BE2C (cell line): ENCODE results near the gene NME5.
A peak's percentile ranks its signal among the peaks of the same experiment; 100 is the strongest.

Experiments used
- DNase-seq: peaks from one replicate; pipeline ENCODE4 v3.0.0-alpha.2; 2020
- H3K27me3 ChIP-seq: fragments of 250-450 bp; sonication (Bioruptor Pico); 2 replicates; pipeline ENCODE4 v1.5.1; 2020; ENCODE audit warnings: mild to moderate bottlenecking
- H3K36me3 ChIP-seq: fragments of 250-450 bp; sonication (Bioruptor Pico); 2 replicates; pipeline ENCODE4 v1.5.1; 2020; ENCODE audit warnings: mild to moderate bottlenecking
- H3K4me1 ChIP-seq: fragments of 250-450 bp; sonication (Bioruptor Pico); 2 replicates; pipeline ENCODE4 v1.5.1; 2020
- H3K4me3 ChIP-seq: 2 replicates; pipeline ENCODE4 v1.5.1; 2011; ENCODE audit warnings: low read depth, low read length
- H3K9me3 ChIP-seq: fragments of 250-450 bp; sonication (Bioruptor Pico); 2 replicates; pipeline ENCODE4 v1.5.1; 2020
- TF ChIP-seq, protein P1 (sequence below): IDR thresholded peaks from 2 replicates; pipeline ENCODE4 v1.5.1; 2012; ENCODE audit warnings: mild to moderate bottlenecking, low read depth, low read length

The NME5 gene

DNA sequence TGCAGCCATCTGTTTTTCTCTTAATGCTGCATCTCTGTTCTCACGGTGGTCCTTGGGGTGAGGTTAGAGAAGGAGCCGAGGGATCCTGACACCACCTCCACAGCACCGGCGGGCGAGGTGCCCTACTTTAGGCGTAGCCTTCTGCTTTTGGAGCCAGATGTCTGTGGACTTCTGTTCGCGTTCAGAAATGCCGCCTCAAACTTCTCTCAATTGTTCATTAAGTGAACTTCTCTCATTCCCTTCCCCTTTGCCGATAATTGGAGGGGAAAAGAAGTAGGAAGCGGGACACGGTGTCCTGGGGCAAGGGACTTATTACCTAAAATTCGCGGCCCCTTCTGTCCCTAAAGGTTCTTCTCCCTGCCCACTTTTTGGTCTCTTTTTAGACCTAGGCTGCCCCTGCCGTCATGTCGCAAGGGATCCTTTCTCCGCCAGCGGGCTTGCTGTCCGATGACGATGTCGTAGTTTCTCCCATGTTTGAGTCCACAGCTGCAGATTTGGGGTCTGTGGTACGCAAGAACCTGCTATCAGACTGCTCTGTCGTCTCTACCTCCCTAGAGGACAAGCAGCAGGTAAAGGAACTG is 40.1 kb upstream of the NME5 start:
- no peaks in the 10 kb centered on the region for H3K4me1 ChIP-seq
- H3K9me3 ChIP-seq = no peaks in the 10 kb centered on the region
- peaks cover 51% of the 10 kb centered on the region for H3K36me3 ChIP-seq
- DNase-seq = peak; percentile 13
- TF ChIP-seq, protein P1, sequence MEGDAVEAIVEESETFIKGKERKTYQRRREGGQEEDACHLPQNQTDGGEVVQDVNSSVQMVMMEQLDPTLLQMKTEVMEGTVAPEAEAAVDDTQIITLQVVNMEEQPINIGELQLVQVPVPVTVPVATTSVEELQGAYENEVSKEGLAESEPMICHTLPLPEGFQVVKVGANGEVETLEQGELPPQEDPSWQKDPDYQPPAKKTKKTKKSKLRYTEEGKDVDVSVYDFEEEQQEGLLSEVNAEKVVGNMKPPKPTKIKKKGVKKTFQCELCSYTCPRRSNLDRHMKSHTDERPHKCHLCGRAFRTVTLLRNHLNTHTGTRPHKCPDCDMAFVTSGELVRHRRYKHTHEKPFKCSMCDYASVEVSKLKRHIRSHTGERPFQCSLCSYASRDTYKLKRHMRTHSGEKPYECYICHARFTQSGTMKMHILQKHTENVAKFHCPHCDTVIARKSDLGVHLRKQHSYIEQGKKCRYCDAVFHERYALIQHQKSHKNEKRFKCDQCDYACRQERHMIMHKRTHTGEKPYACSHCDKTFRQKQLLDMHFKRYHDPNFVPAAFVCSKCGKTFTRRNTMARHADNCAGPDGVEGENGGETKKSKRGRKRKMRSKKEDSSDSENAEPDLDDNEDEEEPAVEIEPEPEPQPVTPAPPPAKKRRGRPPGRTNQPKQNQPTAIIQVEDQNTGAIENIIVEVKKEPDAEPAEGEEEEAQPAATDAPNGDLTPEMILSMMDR = no peak
- peak overlapping the region; percentile 87 for H3K4me3 ChIP-seq
- H3K27me3 ChIP-seq = no peaks in the 10 kb centered on the region

DNA sequence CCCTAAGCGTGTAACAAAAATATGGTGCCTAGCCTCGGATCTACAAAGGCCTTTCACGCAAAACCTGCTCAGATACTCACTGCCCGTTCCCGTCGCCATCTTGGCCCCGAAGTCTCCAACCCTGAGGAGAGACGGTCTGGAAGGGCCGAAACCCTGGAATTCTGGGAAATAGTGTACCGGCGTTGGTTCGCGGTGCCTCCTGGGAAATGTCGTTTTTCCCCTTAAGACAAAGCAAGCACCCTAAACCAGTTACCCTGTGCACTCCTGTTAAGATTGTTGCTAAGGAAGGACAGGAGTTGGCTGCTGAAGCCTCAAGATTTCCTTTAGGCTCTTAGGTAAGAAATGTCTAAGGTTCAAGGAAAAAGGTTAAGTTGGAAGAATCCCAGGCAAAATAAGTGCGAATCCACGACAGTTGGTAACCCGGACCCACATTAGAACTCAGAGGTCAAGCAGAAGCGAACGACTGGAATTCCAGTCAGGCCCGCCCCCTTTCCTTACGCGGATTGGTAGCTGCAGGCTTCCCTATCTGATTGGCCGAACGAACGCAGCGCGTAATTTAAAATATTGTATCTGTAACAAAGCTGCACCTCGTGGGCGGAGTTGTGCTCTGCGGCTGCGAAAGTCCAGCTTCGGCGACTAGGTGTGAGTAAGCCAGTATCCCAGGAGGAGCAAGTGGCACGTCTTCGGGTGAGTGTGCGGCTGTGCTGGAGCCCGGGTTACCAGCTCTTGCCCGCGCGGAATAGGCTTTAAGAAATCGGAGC is 39.5 kb upstream of the NME5 start, which contains the start of the genes BRD8 and KIF20A:
BRD8 (minus strand) TSS at position 115 of the 761 bp plus-strand sequence; CDS start at position 99, 16 bp downstream.
KIF20A (plus strand) TSS at position 597 of the 761 bp plus-strand sequence. CDS start 569 bp downstream, outside the sequence.
- TF ChIP-seq, protein P1 = no peak
- DNase-seq = peak; percentile 98

DNA sequence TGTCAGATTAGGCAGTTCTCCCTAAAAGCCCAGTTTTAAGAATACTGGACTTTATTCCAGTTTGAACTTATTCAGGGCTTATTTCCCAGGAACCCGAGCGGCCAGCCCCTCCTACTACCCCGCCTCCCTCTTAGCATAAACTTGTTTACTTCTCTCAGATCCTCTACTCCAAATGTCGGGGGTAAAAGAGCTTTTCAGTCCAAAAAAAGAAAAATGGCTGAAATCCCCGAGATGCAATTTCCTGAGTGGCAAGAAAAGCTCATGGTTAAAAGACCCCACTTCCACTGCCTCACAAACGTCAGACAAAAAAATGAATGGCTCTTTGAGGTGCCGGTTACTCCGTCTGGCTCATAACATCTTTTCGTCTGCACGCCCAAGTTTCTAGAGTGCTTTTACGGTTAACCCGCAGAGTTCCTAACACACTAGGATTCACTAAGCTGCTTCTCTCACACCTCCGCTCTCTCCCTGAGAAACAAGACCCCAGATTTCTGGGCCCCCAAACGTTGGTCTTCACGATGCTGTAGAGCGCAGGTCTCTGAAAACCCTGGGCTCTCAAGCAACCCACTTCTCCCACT is 38.8 kb upstream of the NME5 start:
- Histone ChIP-seq H3K4me3 (peak overlapping the region; percentile 87), H3K36me3 (peaks cover 47% of the 10 kb centered on the region), H3K4me1 (no peaks in the 10 kb centered on the region), H3K27me3 (no peaks in the 10 kb centered on the region), H3K9me3 (no peaks in the 10 kb centered on the region)
- TF ChIP-seq, protein P1 = no peak
- peak; percentile 16 for DNase-seq

More for the DNA sequence above, 39.5 kb upstream of the NME5 start, which contains the start of the genes BRD8 and KIF20A:
- no peaks in the 10 kb centered on the region for H3K9me3 ChIP-seq
- H3K36me3 ChIP-seq = peaks cover 47% of the 10 kb centered on the region
- H3K27me3 ChIP-seq = no peaks in the 10 kb centered on the region
- no peaks in the 10 kb centered on the region for H3K4me1 ChIP-seq
- peak within 1 kb of the TSS; percentile 87 for H3K4me3 ChIP-seq

DNA sequence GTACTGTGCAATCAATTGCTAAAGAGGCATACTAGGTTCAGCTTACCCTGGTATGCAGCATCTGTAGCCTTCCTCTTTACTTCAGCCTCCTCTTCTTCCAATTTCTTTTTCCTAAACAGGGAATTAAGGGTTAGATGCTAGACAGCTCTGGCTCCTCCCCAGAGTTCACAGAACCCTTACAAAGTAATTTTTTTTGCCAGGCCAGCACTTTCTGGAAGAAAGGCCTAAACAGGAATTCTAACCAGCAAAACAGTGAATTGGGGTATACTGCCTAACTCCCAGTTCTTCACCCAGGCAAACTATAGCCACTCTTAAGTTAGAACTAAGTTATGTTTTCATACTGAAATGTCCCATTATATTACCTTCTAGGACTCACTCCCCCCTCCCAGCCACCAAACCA is 31.1 kb upstream of the NME5 start:
- Histone ChIP-seq H3K36me3 (peaks cover 84% of the 10 kb centered on the region), H3K9me3 (no peaks in the 10 kb centered on the region), H3K4me1 (no peaks in the 10 kb centered on the region), H3K4me3 (no peak overlapping the region), H3K27me3 (no peaks in the 10 kb centered on the region)
- TF ChIP-seq, protein P1 = no peak
- no peak for DNase-seq

DNA sequence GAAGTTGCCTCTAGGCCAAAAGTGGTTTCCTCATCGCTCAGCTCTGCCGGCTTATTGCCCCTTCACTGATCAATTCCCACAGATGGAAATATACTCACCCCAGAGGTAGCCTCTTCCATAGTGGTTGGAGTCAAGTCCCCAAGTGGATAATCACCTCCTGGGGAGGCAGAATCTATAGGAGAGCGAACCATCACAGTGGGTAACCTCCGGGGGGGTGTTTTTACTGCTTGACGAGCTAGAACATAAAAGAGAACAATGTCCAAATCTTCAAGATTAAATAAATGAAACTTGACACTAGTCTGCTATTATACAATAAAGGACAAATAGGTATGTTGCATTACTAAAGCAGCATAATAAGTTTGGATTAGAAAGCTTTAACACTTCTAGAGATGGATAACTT is 29.9 kb upstream of the NME5 start:
- H3K9me3 ChIP-seq = no peaks in the 10 kb centered on the region
- TF ChIP-seq, protein P1 = no peak
- no peak overlapping the region for H3K4me3 ChIP-seq
- no peaks in the 10 kb centered on the region for H3K27me3 ChIP-seq
- no peaks in the 10 kb centered on the region for H3K4me1 ChIP-seq
- peaks cover 88% of the 10 kb centered on the region for H3K36me3 ChIP-seq
- no peak for DNase-seq
